NCI-H187 (cell line): ENCODE results near the gene MYO1D.
"Not testable (repeated sequence)": the region's sequence is repeated elsewhere in the genome, so short reads cannot be mapped to it uniquely, and the experiment has no call there.

Experiments used
- DNase-seq, 2 experiments: peaks; one replicate each; lab custom pipeline; 2025; lab: John Stamatoyannopoulos, UW

Gene MYO1D

DNA sequence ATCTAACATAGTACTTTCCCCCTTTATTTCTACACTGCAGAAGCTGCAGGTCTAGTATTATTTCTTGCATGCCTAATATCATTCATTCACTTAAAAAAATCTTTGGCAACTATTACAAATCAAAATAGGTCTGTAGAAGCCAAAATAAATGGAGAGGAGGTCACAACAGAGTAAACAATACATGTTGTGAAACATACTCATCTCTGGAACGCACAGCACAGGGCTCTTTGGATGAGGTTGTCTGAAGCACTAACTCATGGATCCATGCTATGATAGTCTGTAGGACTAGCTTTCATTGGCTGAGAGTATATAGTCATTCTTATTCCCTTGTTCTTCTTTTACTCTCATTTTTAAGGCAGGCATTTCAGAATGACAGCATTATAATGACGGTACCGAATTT lies 21.3 kb downstream of the MYO1D start:
- no peak for DNase-seq

DNA sequence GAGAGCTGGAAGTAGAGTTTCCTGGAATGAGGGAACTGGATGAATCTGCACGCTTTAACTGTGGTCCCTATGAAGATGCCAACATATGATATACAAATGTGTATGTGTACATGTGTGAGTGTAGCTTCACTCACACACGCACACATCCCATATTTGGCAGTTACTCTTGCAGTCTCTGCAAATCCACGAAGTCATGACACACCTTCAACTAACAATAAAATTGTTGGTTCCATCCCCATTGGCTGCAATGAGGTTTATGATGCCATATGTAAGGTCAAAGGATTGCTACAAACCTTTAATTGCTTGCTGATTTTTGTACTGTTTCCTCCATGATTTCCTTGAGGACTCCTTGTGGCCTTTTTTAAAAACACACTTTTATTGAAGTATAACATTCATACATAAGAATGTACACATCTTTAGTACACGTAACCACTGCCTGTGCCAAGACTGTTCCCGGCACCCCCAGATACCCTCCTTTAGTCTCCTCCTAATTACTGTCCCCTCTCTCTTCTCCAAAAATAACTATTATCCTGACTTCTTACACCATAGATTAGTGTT lies 22.0 kb downstream of the MYO1D start:
- DNase-seq, result no peak

- DNase-seq, result no peak
These were observed 22.7 kb downstream of the MYO1D start for GRCh38 chr17:32854207-32854606.

GRCh38 chr17:32852811-32853210 lies 24.1 kb downstream of the MYO1D start:
- DNase-seq, result no peak

GRCh38 chr17:32849879-32850278 lies 27.0 kb downstream of the MYO1D start:
- no peak for DNase-seq

DNA sequence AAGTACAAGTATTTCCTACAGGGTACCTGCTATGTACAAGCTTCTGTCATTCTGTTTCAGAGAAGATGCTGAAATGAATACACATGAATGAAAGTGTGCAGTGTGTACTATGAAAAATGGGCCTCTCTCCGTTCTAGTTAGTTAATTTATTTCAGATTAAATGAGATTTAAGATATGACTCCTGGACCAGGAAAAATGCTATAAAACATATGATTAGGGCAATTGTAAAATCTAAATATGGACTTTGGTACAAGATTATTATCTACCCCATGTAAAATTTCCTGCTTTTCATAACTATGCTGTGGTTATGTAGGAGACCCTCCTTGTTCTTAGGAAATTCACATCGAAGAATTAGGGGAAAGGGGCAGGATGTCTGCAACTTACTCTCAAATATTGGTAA lies 28.9 kb downstream of the MYO1D start:
- DNase-seq, result no peak

DNA sequence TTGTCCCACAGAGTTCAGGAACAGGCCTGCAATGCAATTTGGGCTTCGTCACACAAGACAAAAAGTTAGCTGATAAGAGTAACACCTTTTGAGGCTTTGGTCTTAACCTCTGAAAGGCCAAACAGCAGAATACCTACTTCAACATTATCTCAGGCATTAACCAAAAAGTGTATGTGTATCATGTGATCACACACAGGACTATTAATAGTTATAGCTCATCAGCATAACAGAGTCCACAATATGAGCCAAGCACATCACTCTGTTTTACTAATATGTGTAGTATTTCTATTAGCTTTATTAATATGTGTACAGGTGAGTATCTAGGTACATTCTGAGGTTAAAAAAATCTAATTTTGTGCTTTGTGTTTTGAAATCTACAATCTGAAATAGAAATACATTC lies 30.8 kb downstream of the MYO1D start:
- no peak for DNase-seq

DNA sequence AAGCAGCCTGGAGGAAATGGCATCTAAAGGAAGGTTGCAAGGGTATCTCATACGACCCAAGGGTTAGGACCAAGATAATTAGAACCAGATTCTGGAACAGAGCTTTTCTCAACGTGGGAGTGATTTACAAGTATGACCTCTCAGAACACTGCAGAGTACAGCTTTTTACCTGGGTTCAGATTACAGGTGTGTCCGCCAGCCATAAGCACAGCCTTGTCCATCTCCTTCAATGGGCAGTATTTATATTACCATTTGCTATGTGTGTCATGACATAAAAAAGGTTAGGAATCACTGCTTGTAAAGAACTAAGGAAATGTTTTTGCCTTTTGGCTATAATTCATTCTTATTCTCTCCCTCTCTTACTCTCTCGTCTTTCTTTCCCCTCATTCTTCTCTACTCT lies 36.7 kb downstream of the MYO1D start:
- DNase-seq, result peak in 1 of 2 experiments; percentile 1

DNA sequence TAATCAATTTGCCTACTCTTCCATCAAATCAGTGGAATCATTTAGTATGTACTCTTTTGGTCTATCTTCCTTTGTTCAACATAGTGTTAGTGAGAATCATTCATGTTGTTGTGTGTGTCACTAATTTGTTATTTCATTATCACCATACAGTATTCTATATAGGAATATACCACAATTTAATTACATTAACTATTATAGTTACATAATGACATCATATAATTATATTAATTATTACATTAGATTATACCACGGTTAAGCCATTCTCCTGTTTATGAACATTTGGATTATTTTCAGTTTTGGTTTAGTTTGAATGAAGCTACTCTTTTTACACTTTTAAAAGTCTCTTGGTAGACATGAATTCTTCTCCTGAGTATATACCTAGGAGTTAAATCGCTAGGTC lies 40.4 kb downstream of the MYO1D start:
- DNase-seq, result no peak

DNA sequence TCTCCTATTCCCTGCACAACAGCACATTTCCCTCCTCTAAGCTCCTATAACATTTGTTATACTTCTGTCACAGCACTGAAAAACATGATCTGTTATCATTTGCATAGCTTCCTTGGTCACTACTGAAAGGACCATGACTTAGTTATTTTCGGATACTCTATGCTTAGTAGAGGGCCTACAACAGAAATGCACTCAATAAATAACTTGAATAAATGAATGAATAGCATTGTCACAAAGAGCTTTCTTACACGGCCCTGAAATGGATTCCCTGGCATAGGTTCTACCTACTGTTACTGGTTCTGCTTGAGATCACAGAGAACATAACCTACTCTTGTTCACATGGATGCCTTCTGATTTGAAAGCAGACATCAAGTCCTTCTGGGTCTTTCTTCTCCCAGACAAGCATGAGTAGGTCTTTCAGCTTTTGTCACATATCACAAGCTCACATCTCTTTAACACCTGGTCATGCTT lies 41.6 kb downstream of the MYO1D start:
- no peak for DNase-seq

- DNase-seq, result no peak
These were observed 42.8 kb downstream of the MYO1D start for GRCh38 chr17:32834104-32834503.

GRCh38 chr17:32833526-32833925 lies 43.4 kb downstream of the MYO1D start:
- DNase-seq, result no peak

DNA sequence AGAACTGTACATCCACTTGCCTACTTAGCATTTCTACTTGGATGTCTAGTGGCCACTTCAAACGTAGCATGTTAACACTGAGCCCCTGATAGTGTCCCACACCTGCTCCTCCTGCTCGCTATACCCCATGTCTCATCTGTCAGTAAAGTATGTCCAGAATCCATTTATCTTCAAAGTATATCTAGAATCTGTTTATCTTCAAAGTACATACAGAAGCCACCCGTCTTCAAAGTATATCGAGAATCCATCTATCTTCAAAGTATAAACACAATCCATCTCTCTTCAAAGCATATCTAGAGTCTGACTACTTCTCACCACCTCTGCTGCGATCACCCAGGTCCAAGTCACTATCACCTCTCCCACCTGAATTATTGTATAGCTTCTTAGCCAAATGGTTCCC lies 43.8 kb downstream of the MYO1D start:
- no peak for DNase-seq

DNA sequence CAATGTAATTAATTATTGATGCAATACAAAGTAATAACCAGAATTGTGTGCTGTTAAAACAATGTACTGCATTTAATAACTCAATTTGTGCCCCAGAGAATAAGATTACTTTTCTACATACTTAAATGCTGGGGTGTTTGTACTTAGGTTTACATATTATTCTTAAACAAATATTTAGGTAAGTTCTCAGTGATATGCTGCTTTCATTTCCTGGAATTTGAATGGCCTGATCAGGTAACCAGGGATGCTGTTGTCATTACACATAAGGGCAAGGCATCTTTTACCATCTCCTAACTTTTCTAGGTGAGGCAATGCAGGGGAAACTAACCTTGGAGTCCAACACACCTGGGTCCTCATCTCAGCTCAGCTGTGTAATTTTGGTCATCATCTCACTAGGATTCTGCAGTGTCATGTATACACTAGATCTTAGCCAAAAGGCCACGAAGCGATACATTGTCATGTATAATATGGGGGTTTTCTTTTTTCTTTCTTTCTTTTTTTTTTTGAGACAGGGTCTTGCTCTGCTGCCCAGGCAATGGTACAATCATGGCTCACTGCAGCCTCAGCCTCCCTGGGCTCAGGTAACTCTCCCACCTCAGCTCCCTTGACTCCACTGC lies 45.2 kb downstream of the MYO1D start:
- DNase-seq, result no peak

GRCh38 chr17:32831223-32831622 lies 45.7 kb downstream of the MYO1D start:
- DNase-seq, result no peak

DNA sequence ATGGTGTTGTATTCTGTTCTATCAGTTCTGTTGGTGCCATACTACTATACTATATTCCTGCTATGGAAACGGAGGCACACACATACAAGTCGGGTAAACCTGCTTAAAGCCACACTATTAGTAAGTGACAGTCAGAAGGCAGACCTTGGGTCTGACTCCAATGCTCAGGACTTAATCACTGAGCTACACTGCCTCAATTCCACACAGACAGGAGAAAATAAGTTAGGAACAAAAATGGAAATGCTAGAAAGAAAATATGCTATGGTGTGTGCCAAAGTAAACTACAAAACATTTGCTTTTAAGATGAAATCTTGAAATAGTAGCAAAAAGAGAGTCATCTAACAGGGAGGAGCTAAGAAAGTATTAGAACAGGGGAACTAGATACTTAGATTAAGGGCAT lies 48.1 kb downstream of the MYO1D start:
- DNase-seq, result peak in 1 of 2 experiments; percentile 53

DNA sequence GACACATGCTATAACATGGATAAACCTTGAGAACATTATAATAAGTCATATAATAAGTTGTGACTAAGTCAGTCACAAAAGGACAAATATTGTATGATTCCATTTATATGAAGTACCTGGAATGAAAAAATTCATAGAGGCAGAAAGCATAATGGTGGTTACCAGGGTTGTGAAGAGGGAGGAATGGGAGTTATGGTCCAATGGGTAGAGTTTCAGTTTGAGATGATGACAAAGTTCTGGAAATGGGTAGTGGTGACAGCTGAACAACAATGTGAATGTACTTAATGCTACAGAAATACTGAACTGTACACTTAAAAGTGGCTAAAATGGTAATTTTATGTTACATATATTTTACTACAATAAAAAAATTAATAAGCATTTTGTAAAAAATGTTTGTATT lies 49.7 kb downstream of the MYO1D start:
- no peak for DNase-seq

DNA sequence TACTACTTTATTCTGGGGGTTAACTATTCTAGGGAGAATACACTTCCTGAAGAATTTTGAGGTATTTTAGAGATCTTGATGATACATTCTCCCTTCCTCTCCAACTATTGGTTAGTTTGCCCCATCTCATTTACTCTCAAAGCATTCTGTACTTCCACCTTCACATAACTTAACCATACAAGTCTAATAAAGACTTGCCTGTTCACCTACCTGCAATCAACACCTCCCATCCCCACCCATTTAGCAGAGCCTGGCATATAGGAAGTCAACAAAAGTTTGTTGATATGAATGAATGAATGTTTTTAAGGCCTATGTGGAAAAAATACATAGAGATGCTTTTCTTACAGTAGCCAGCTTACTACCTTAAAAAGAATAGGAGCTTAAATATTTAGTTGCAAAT lies 50.8 kb downstream of the MYO1D start:
- no peak for DNase-seq

GRCh38 chr17:32824334-32824733 lies 52.6 kb downstream of the MYO1D start:
- DNase-seq, result no peak

DNA sequence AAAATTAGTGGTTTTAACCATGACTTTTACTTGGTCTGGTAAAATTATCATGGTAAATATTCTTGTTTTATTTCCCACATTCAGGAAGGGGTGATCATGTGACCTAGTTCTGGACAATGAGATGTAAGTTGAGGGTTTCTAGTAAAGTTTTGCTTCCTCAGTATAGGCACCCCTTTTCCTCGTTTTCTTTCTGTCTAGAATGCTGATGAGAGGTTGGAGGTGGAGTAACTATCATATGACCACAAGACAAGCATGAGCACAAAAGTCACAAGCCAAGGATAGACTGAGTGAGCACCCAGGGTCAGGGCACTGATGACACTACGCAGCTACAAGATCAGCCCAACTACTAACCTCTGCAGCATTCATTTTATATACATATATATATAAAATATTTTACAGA lies 53.9 kb downstream of the MYO1D start:
- no peak for DNase-seq

- not testable (repeated sequence) for DNase-seq
These were observed 54.7 kb downstream of the MYO1D start for GRCh38 chr17:32821987-32822934.

DNA sequence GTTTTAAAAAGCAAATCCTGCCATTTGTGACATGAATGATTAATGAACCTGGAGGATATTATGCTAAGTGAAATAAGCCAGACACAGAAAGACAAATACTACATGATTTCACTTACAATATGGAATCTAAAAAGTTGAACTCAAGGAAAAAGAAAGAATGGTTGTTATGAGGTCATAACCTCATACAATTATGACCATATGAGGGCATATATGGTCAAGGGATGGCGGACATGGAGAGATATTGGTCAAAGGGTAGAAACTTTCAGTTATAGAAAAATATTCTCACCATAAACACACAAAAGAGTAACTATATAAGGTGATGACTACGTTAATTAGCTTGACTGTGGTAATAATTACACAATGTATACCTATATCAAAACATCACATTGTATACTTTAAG lies 56.5 kb downstream of the MYO1D start:
- no peak for DNase-seq

DNA sequence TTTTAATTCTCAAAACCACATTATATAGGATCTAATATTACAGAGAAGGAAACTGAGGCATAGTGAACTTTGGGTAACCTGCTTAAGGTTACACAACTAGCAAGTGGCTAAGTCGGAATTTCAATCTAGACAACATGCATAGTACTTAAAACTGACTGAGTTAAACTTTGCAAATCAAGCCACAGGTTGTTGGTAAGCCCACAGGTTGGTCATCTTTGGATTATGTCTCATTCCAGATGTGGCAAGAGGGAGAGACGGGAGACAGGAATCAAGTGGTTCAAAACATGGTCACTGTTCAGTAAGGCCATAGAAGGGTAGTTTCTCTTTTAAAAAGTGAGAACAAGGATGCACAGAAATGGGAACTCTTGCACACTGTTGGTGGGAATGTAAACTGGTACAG lies 57.1 kb downstream of the MYO1D start:
- no peak for DNase-seq
